H1 (cell line): ENCODE measurements around the gene ANKS1B. TPM values are rescaled to one million over a fixed set of nuclear protein-coding genes. Genes with fewer than 3 reads are reported as not detected.

Source experiments
- CTCF ChIA-PET: fragments of 300-600 bp; sonication (Branson Sonifier 250); formaldehyde crosslinking; loops from one replicate; lab custom pipeline; 2021; ENCODE audit not compliant: partially characterized antibody; lab: Charles Lee
- POLR2A ChIA-PET: fragments of 300-600 bp; sonication (Branson Sonifier 250); formaldehyde crosslinking; loops from one replicate; lab custom pipeline; 2021; ENCODE audit warnings: inconsistent platforms; ENCODE audit not compliant: partially characterized antibody; lab: Charles Lee
- DNase-seq, 2 experiments: peaks; one replicate each; pipeline versions ENCODE4 v3.0.0 to v3.0.0-alpha.2; 2010 to 2022; ENCODE audit warnings: low spot score in 2 of 2, low read depth in 1 of 2, mixed read lengths in 1 of 2
- FAIRE-seq: peaks from 2 replicates; lab custom pipeline; 2011; peaks lifted over from hg19 to GRCh38; lab: Jason Lieb, UNC
- H2AFZ ChIP-seq: 2 replicates; pipeline ENCODE4 v1.8.1; 2012; ENCODE audit warnings: low read length, inconsistent platforms
- H2AK5ac ChIP-seq: 2 replicates; pipeline ENCODE4 v1.6.1; 2013; ENCODE audit warnings: low read depth, low read length
- H2BK120ac ChIP-seq: replicated peaks from 2 replicates; pipeline ENCODE3; 2013; ENCODE audit warnings: low read depth, low read length, inconsistent platforms
- H2BK12ac ChIP-seq: 2 replicates; pipeline ENCODE4 v1.6.1; 2013; ENCODE audit warnings: low read depth, low read length
- H2BK15ac ChIP-seq: 2 replicates; pipeline ENCODE4 v1.6.1; 2013; ENCODE audit warnings: low read length
- H2BK20ac ChIP-seq: 2 replicates; pipeline ENCODE4 v1.6.1; 2013; ENCODE audit warnings: low read length
- H2BK5ac ChIP-seq: 2 replicates; pipeline ENCODE4 v1.6.1; 2013; ENCODE audit warnings: low read depth, low read length
- H3K14ac ChIP-seq: 2 replicates; pipeline ENCODE4 v1.6.1; 2013; ENCODE audit warnings: inconsistent platforms; ENCODE audit not compliant: insufficient read length
- H3K18ac ChIP-seq: 2 replicates; pipeline ENCODE4 v1.6.1; 2013; ENCODE audit warnings: low read length; ENCODE audit errors: extremely low read depth
- H3K23ac ChIP-seq: 2 replicates; pipeline ENCODE4 v1.6.1; 2013; ENCODE audit warnings: inconsistent platforms; ENCODE audit not compliant: insufficient read length
- H3K23me2 ChIP-seq: 2 replicates; pipeline ENCODE4 v1.6.1; 2013; ENCODE audit warnings: low read depth, low read length
- H3K27ac ChIP-seq: 2 replicates; pipeline ENCODE4 v1.6.1; 2011; ENCODE audit warnings: low read depth, low read length, inconsistent platforms
- H3K27me3 ChIP-seq, 4 experiments: replicated peaks in 1 of 4; 1 replicate in 1 of 4; 2 replicates in 3 of 4; pipeline versions ENCODE4 v1.6.1 to v1.8.1; 2011 to 2013; ENCODE audit warnings: low read length in 3 of 4, mild to moderate bottlenecking in 3 of 4, inconsistent platforms in 2 of 4, mixed read lengths in 2 of 4, moderate library complexity in 1 of 4; ENCODE audit not compliant: control insufficient read depth in 3 of 4, insufficient read depth in 3 of 4; ENCODE audit errors: extremely low read depth in 1 of 4
- H3K36me3 ChIP-seq, 4 experiments: 2 replicates each; pipeline versions ENCODE4 v1.6.1 to v1.8.1; 2011 to 2013; ENCODE audit warnings: mild to moderate bottlenecking in 4 of 4, low read length in 3 of 4, moderate library complexity in 2 of 4, control low read depth in 1 of 4, inconsistent platforms in 1 of 4; ENCODE audit not compliant: insufficient read depth in 4 of 4, control insufficient read depth in 2 of 4
- H3K4ac ChIP-seq: replicated peaks from 2 replicates; pipeline ENCODE3; 2013; ENCODE audit warnings: low read length, low read depth, mixed read lengths, inconsistent platforms; ENCODE audit not compliant: insufficient read length
- H3K4me1 ChIP-seq, 4 experiments: replicated peaks in 1 of 4; 1 replicate in 1 of 4; 2 replicates in 3 of 4; pipeline versions ENCODE4 v1.6.1 to v1.8.1; 2011 to 2013; ENCODE audit warnings: low read length in 3 of 4, inconsistent platforms in 2 of 4, mixed read lengths in 1 of 4; ENCODE audit not compliant: insufficient read depth in 4 of 4, control insufficient read depth in 3 of 4
- H3K4me2 ChIP-seq, 2 experiments: 2 replicates each; pipeline versions ENCODE4 v1.6.1 to v1.8.1; 2011 to 2013; ENCODE audit warnings: low read depth in 2 of 2, low read length in 2 of 2, control low read depth in 1 of 2, inconsistent platforms in 1 of 2, mild to moderate bottlenecking in 1 of 2; ENCODE audit not compliant: insufficient read depth in 1 of 2
- H3K4me3 ChIP-seq, 4 experiments: fragments of 200-600, 300-600 bp in 1 of 4; sonication (generic), shearing (Covaris generic), sonication (Bioruptor Twin) in 1 of 4; 2 replicates each; pipeline versions ENCODE4 v1.5.1 to v1.8.1; 2011 to 2016; ENCODE audit warnings: low read length in 4 of 4, low read depth in 3 of 4, control low read depth in 2 of 4, inconsistent platforms in 2 of 4, mild to moderate bottlenecking in 2 of 4, mixed read lengths in 1 of 4, moderate library complexity in 1 of 4; ENCODE audit not compliant: insufficient read depth in 2 of 4; ENCODE audit errors: extremely low read depth in 1 of 4
- H3K56ac ChIP-seq: replicated peaks from 2 replicates; pipeline ENCODE3; 2013; ENCODE audit warnings: low read depth, mild to moderate bottlenecking, mixed read lengths, low read length, inconsistent platforms; ENCODE audit not compliant: insufficient read length
- H3K79me1 ChIP-seq: 2 replicates; pipeline ENCODE4 v1.6.1; 2013; ENCODE audit warnings: low read depth, low read length, control low read depth
- H3K79me2 ChIP-seq, 2 experiments: 2 replicates each; pipeline versions ENCODE4 v1.6.1 to v1.8.1; 2012 to 2013; ENCODE audit warnings: low read length in 2 of 2, mild to moderate bottlenecking in 2 of 2, inconsistent platforms in 1 of 2; ENCODE audit not compliant: insufficient read depth in 2 of 2, control insufficient read depth in 1 of 2
- H3K9ac ChIP-seq, 4 experiments: replicated peaks in 1 of 4; 1 replicate in 1 of 4; 2 replicates in 3 of 4; pipeline versions ENCODE4 v1.6.1 to v1.8.1; 2011 to 2013; ENCODE audit warnings: low read depth in 3 of 4, low read length in 3 of 4, control low read depth in 2 of 4, mild to moderate bottlenecking in 2 of 4, moderate library complexity in 2 of 4, inconsistent platforms in 1 of 4; ENCODE audit errors: extremely low read depth in 1 of 4
- H3K9me3 ChIP-seq, 2 experiments: 2 replicates each; pipeline versions ENCODE4 v1.6.1 to v1.8.1; 2012 to 2013; ENCODE audit warnings: mild to moderate bottlenecking in 2 of 2, moderate library complexity in 2 of 2, control low read depth in 1 of 2, inconsistent platforms in 1 of 2, low read depth in 1 of 2, low read length in 1 of 2, mixed read lengths in 1 of 2; ENCODE audit not compliant: insufficient read depth in 2 of 2
- H4K20me1 ChIP-seq, 2 experiments: replicated peaks in 1 of 2; 2 replicates each; pipeline versions ENCODE3 to v1.8.1; 2011 to 2013; ENCODE audit warnings: inconsistent platforms in 2 of 2, low read length in 2 of 2, mild to moderate bottlenecking in 1 of 2; ENCODE audit not compliant: insufficient read depth in 2 of 2, control insufficient read depth in 1 of 2
- H4K5ac ChIP-seq: 2 replicates; pipeline ENCODE4 v1.6.1; 2013; ENCODE audit warnings: low read length, low read depth, mixed read lengths, inconsistent platforms; ENCODE audit not compliant: insufficient read length
- H4K8ac ChIP-seq: 2 replicates; pipeline ENCODE4 v1.8.0; 2013; ENCODE audit warnings: mild to moderate bottlenecking, moderate library complexity, low read length, inconsistent platforms; ENCODE audit not compliant: insufficient read depth; ENCODE audit errors: extremely low read depth
- H4K91ac ChIP-seq: replicated peaks from 2 replicates; pipeline ENCODE3; 2013; ENCODE audit warnings: low read length, mixed read lengths, inconsistent platforms; ENCODE audit not compliant: insufficient read length
- CHD1 ChIP-seq: IDR thresholded peaks from 2 replicates; pipeline ENCODE4 v1.6.1; 2012; ENCODE audit warnings: low read depth, low read length, improper control_type of control experiment
- JUN ChIP-seq: IDR thresholded peaks from 2 replicates; pipeline ENCODE4 v1.6.1; 2011; ENCODE audit warnings: low read depth, mild to moderate bottlenecking, improper control_type of control experiment, low read length
- SIX5 ChIP-seq: IDR thresholded peaks from 2 replicates; pipeline ENCODE4 v1.6.1; 2011; ENCODE audit warnings: mild to moderate bottlenecking, low read depth, low read length
- SP1 ChIP-seq: IDR thresholded peaks from 2 replicates; pipeline ENCODE4 v1.6.1; 2011; ENCODE audit warnings: low read depth, low read length
- SP4 ChIP-seq: IDR thresholded peaks from 2 replicates; pipeline ENCODE4 v1.6.1; 2012; ENCODE audit warnings: low read length, inconsistent platforms
- TAF1 ChIP-seq: IDR thresholded peaks from 2 replicates; pipeline ENCODE4 v1.6.1; 2011; ENCODE audit warnings: mild to moderate bottlenecking, low read depth, low read length
- ZNF274 ChIP-seq: IDR thresholded peaks from 2 replicates; pipeline ENCODE4 v1.7.0; 2012; ENCODE audit warnings: low read length, borderline replicate concordance; ENCODE audit errors: extremely low read depth
- WGBS, 2 experiments: shearing (Covaris generic) in 1 of 2; methylation state at CpG; one replicate each; pipeline versions ENCODE4 v1.1.6 to v1.1.7; 2013 to 2015; ENCODE audit warnings: low lambda C conversion rate in 2 of 2, mixed read lengths in 2 of 2, inconsistent platforms in 1 of 2, low coverage in 1 of 2, missing lambda C conversion rate in 1 of 2; ENCODE audit not compliant: insufficient replicate concordance in 2 of 2, insufficient coverage in 1 of 2, insufficient read length in 1 of 2; ENCODE audit errors: extremely low coverage in 1 of 2, missing lambda C conversion rate in 1 of 2; 5-methylcytosine and 5-hydroxymethylcytosine counted together
- polyA plus RNA-seq, 7 experiments: library from polyadenylated mRNA; depleted of rRNA in 3 of 7; stranded (reverse) in 5 of 7; unstranded in 2 of 7; fragments of >200 nt in 5 of 7; fragments of 200-250 nt in 2 of 7; gene quantifications; 1 replicate in 5 of 7; 2 replicates in 1 of 7; 4 replicates in 1 of 7; pipeline versions ENCODE4 v1.2.1 to v1.2.3, GENCODE V29; 2011 to 2013; ENCODE audit warnings: missing spikeins in 2 of 7, mixed read lengths in 2 of 7
- total RNA-seq: library from RNA; stranded (reverse); fragmentation: NEBNext Ultra II Directional; extraction: Animal tissue kit (Norgen Biotek cat#: 25700); gene quantifications from 2 replicates; pipeline ENCODE4 v1.2.1, GENCODE V29; 2021
- TF ChIP-seq, protein P1 (sequence below): IDR thresholded peaks from 2 replicates; pipeline ENCODE4 v1.6.1; 2012; ENCODE audit warnings: low read length, inconsistent platforms
- TF ChIP-seq, protein P2 (sequence below), 3 experiments: IDR thresholded peaks; 1 replicate in 2 of 3; 2 replicates in 1 of 3; pipeline versions ENCODE4 v1.5.1 to v1.6.1; 2011; ENCODE audit warnings: low read length in 3 of 3, mild to moderate bottlenecking in 3 of 3, inconsistent platforms in 2 of 3, low read depth in 1 of 3, moderate library complexity in 1 of 3; ENCODE audit not compliant: insufficient read depth in 1 of 3; ENCODE audit errors: control extremely low read depth in 1 of 3
- TF ChIP-seq, protein P3 (sequence below): IDR thresholded peaks from 2 replicates; pipeline ENCODE4 v1.6.1; 2011; ENCODE audit warnings: low read depth, mild to moderate bottlenecking, low read length; ENCODE audit not compliant: insufficient read depth

Gene ANKS1B
- total and polyA plus RNA-seq, 2 of the 8 experiments (the other 6 are each of a cell fraction or from before 2014, with no cell fraction given): 2.7 to 6.1 TPM

DNA sequence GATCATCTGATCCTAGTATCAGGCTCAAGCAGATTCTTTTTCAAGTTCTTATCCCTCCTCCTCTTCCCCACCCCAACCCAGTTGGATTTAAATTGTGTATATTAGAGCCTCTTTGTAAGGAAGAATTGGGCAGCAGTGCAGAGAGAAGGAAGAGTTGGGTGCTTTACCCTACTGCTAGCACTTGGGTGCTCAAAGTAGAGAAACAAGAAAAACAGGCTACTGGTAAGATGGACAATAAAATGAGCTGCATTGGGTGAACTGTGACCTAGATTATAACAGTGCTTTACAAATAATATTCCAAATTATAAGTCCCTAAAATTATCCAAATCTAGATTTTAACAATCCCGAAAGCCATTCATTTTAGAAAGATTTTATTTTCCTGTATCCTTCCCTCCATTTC is 700.6 kb downstream of the ANKS1B start:
- H2BK15ac ChIP-seq: no peak overlapping the region
- no peak overlapping the region for H3K9ac ChIP-seq
- H3K79me1 ChIP-seq: no peaks in the 10 kb centered on the region
- no peak overlapping the region for H3K14ac ChIP-seq
- H2BK5ac ChIP-seq: no peak overlapping the region
- no peak overlapping the region for H4K5ac ChIP-seq
- 89% methylated on average over 1 of the region's 1 CpG; no CpG with 5 or more reads in 1 of the 2 experiments for WGBS, 2 experiments
- H2BK12ac ChIP-seq: no peak overlapping the region
- H3K36me3 ChIP-seq: no peaks in the 10 kb centered on the region
- ChIA-PET POLR2A (no interaction called here), CTCF (interaction anchor here (1.6 to 6.2 kb wide), 2 partner anchors 106 to 240 kb away, joined by 3 to 62 read pairs; no protein-coding TSS in a partner anchor)
- no peak overlapping the region for H3K4me2 ChIP-seq
- no peak overlapping the region for H3K18ac ChIP-seq
- no peak overlapping the region for H2AFZ ChIP-seq
- no peak overlapping the region for H4K91ac ChIP-seq
- H2BK20ac ChIP-seq: no peak overlapping the region
- FAIRE-seq (no peak), DNase-seq (no peak)
- H3K4ac ChIP-seq: no peak overlapping the region
- peaks cover 2% of the 10 kb centered on the region; the same call in 1 of the 2 replicates for H3K23me2 ChIP-seq
- H3K56ac ChIP-seq: no peak overlapping the region
- H3K4me3 ChIP-seq: no peak overlapping the region
- no peak overlapping the region for H4K8ac ChIP-seq
- no peaks in the 10 kb centered on the region for H4K20me1 ChIP-seq
- H3K4me1 ChIP-seq: no peaks in the 10 kb centered on the region
- H2AK5ac ChIP-seq: no peak overlapping the region
- H3K23ac ChIP-seq: no peak overlapping the region
- no peak for TF ChIP-seq SP1
- TF ChIP-seq SIX5: no peak
- TF ChIP-seq CHD1: no peak
- no peak for TF ChIP-seq JUN
- no peak for TF ChIP-seq ZNF274
- TF ChIP-seq, protein P1, sequence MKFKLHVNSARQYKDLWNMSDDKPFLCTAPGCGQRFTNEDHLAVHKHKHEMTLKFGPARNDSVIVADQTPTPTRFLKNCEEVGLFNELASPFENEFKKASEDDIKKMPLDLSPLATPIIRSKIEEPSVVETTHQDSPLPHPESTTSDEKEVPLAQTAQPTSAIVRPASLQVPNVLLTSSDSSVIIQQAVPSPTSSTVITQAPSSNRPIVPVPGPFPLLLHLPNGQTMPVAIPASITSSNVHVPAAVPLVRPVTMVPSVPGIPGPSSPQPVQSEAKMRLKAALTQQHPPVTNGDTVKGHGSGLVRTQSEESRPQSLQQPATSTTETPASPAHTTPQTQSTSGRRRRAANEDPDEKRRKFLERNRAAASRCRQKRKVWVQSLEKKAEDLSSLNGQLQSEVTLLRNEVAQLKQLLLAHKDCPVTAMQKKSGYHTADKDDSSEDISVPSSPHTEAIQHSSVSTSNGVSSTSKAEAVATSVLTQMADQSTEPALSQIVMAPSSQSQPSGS: no peak
- TF ChIP-seq, protein P2, sequence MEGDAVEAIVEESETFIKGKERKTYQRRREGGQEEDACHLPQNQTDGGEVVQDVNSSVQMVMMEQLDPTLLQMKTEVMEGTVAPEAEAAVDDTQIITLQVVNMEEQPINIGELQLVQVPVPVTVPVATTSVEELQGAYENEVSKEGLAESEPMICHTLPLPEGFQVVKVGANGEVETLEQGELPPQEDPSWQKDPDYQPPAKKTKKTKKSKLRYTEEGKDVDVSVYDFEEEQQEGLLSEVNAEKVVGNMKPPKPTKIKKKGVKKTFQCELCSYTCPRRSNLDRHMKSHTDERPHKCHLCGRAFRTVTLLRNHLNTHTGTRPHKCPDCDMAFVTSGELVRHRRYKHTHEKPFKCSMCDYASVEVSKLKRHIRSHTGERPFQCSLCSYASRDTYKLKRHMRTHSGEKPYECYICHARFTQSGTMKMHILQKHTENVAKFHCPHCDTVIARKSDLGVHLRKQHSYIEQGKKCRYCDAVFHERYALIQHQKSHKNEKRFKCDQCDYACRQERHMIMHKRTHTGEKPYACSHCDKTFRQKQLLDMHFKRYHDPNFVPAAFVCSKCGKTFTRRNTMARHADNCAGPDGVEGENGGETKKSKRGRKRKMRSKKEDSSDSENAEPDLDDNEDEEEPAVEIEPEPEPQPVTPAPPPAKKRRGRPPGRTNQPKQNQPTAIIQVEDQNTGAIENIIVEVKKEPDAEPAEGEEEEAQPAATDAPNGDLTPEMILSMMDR (IDR thresholded peaks at IDR 0.05; ENCODE audit: control extremely low read depth in 1 of 3, insufficient read depth in 1 of 3, low read depth in 1 of 3, low read length in 3 of 3): no peak
- TF ChIP-seq SP4: no peak
- TF ChIP-seq, protein P3, sequence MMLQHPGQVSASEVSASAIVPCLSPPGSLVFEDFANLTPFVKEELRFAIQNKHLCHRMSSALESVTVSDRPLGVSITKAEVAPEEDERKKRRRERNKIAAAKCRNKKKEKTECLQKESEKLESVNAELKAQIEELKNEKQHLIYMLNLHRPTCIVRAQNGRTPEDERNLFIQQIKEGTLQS: no peak
- TF ChIP-seq TAF1: no peak
- no peaks in the 10 kb centered on the region for H3K79me2 ChIP-seq
- no peak overlapping the region for H3K27ac ChIP-seq
- no peak overlapping the region for H2BK120ac ChIP-seq
- H3K27me3 ChIP-seq: no peaks in the 10 kb centered on the region
- H3K9me3 ChIP-seq: no peaks in the 10 kb centered on the region
